Mucosa of gallbladder (tissue), 1 donor: ENCODE data around the gene PIF1. TPM values are rescaled to one million over a fixed set of nuclear protein-coding genes. Genes with fewer than 3 reads are reported as not detected.

Experiments used
- DNase-seq: peaks from one replicate; pipeline ENCODE4 v3.0.0-alpha.2; 2020; ENCODE audit warnings: low spot score
- total RNA-seq: library from RNA; stranded (reverse); gene quantifications from one replicate; pipeline ENCODE4 v1.2.1, GENCODE V29; 2021
- donor health status: DM: no; HTN: no; CAD: no.

The PIF1 gene
- total RNA-seq, 1 donor from 2014 or later, result 6.0 TPM

GRCh38 chr15:64775551-64776401 is 49.7 kb downstream of the PIF1 start, which contains the start of gene RBPMS2:
TSS of gene RBPMS2 (minus strand) at chr15:64775589. CDS start at chr15:64775319, 270 bp downstream.
- no peak for DNase-seq

- no peak for DNase-seq
Measured at GRCh38 chr15:64774629-64775493, 50.6 kb downstream of the PIF1 start.

GRCh38 chr15:64774037-64774628 is 51.3 kb downstream of the PIF1 start:
- no peak for DNase-seq

GRCh38 chr15:64773606-64774005 is 51.8 kb downstream of the PIF1 start:
- DNase-seq, result no peak

GRCh38 chr15:64772964-64773363 is 52.5 kb downstream of the PIF1 start:
- no peak for DNase-seq

GRCh38 chr15:64772488-64772887 is 53.0 kb downstream of the PIF1 start:
- DNase-seq, result no peak

- no peak for DNase-seq
Measured at GRCh38 chr15:64770626-64771025, 54.8 kb downstream of the PIF1 start.

- DNase-seq, result no peak
Measured at GRCh38 chr15:64767203-64767602, 58.2 kb downstream of the PIF1 start.

GRCh38 chr15:64766058-64766457 is 59.4 kb downstream of the PIF1 start:
- no peak for DNase-seq

Other genes with a start within 250 kb of the PIF1 start
- 41.3 TPM for gene RBPMS2, start 50.1 kb downstream of the PIF1 start, total RNA-seq
- 31.5 TPM for gene PLEKHO2, start 16.3 kb upstream of the PIF1 start, total RNA-seq
- gene ANKDD1A, start 86.3 kb upstream of the PIF1 start, total RNA-seq, result 3.5 TPM
- 76.1 TPM for gene SPG21, start 164.3 kb upstream of the PIF1 start, total RNA-seq
- 13.2 TPM for gene MTFMT, start 204.0 kb upstream of the PIF1 start, total RNA-seq
- 0.37 TPM for gene SLC51B, start 219.7 kb upstream of the PIF1 start, total RNA-seq
- 17.5 TPM for gene RASL12, start 242.3 kb upstream of the PIF1 start, total RNA-seq